Naive thymus-derived CD8-positive, alpha-beta T cell (primary cell): ENCODE data around the gene AHCY. TPM values are rescaled to one million over a fixed set of nuclear protein-coding genes. Genes with fewer than 3 reads are reported as not detected.
A peak's percentile ranks its signal among the peaks of the same experiment; 100 is the strongest.
"Not testable (repeated sequence)": the region's sequence is repeated elsewhere in the genome, so short reads cannot be mapped to it uniquely, and the experiment has no call there.

Source experiments
- ATAC-seq, 2 donors: fragments of 150-1000 bp; cut with Tn5 transposase in 1 of 2; sonication (Bioruptor Pico), chemical (Tn5 transposase) in 1 of 2; 1 replicate in 1 of 2; 2 replicates in 1 of 2; pipeline ENCODE4 v1.10.0; 2021; ENCODE audit warnings: mild to moderate bottlenecking in 2 of 2, moderate library complexity in 2 of 2
- POLR2A ChIA-PET: fragments of 350-600 bp; sonication (Branson Sonifier 250); formaldehyde crosslinking; loops from one replicate; lab custom pipeline; 2021; ENCODE audit warnings: antibody characterized with exemption; lab: Charles Lee
- DNase-seq, 10 donors: peaks; one replicate each; pipeline versions ENCODE4 v3.0.0 to v3.0.0-alpha.2; 2020 to 2022
- H3K27ac Mint-ChIP-seq, 10 donors: one replicate each; pipeline ENCODE4 v1.8.0; 2020 to 2022; ENCODE audit warnings: mild to moderate bottlenecking in 10 of 10, mixed read lengths in 10 of 10, moderate library complexity in 4 of 10, inconsistent platforms in 1 of 10
- H3K27me3 Mint-ChIP-seq, 5 donors: one replicate each; pipeline ENCODE4 v1.8.0; 2021 to 2022; ENCODE audit warnings: mixed read lengths in 5 of 5
- H3K36me3 Mint-ChIP-seq, 3 donors: one replicate each; pipeline ENCODE4 v1.8.0; 2020 to 2022; ENCODE audit warnings: mixed read lengths in 3 of 3, mild to moderate bottlenecking in 2 of 3, inconsistent platforms in 1 of 3
- H3K4me1 Mint-ChIP-seq, 4 donors: one replicate each; pipeline ENCODE4 v1.8.0; 2021 to 2022; ENCODE audit warnings: mixed read lengths in 4 of 4
- H3K4me3 Mint-ChIP-seq, 10 donors: one replicate each; pipeline ENCODE4 v1.8.0; 2020 to 2022; ENCODE audit warnings: mild to moderate bottlenecking in 10 of 10, mixed read lengths in 10 of 10, moderate library complexity in 6 of 10, inconsistent platforms in 1 of 10
- H3K9me3 Mint-ChIP-seq, 9 donors: one replicate each; pipeline ENCODE4 v1.8.0; 2020 to 2022; ENCODE audit warnings: mixed read lengths in 9 of 9, mild to moderate bottlenecking in 3 of 9, inconsistent platforms in 1 of 9, moderate library complexity in 1 of 9
- polyA plus RNA-seq, 3 donors: library from polyadenylated mRNA; unstranded; fragments of 300-500 nt; fragmentation: Illumina TruSeq; gene quantifications; one replicate each; pipeline ENCODE4 v1.2.3, GENCODE V29; 2021
- total RNA-seq, 8 experiments: library from RNA in 2 of 8; stranded (reverse) in 2 of 8; gene quantifications; one replicate each; pipeline ENCODE4 v1.2.3 and lab custom pipeline; 2021 to 2026

AHCY gene
- total and polyA plus RNA-seq, 5 experiments from 2014 or later: 26.8 to 40.8 (median 30.5) TPM

DNA sequence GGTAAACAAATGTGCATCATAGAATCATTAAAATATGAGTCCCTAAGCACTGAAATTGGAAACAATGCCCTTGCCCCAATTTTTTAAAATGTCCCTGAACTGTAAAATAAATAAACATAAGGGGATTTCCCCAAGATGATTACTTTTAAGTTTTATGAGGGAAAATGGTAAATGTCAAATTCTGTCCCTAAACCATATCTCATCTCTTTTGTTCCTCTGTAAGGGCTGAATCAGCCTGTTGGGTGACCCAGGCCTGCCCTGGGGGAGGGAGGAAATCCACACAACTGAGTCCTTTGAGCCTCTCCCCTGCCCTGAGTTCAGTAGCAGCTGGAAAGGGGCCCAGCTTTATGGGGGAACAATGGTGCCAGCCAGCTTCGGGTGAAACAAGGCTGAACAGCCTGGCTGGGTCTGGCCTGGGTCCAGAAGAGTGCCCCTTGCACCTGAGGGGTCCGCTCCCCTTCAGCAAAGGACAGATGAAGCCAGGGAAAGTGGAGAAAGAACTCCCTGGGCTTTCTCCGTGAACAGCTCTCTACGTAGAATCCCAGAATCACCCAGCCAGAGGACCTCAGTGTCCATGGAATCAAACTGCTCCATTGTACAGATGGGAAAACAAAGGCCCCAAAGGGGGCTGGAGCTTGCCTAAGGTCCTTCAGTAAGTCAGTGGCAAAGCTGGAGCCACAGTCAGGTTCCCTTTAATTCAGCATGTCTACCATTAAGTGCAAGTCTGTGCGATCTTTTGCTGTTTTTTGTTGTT is 31.7 kb upstream of the AHCY start:
- H3K36me3 Mint-ChIP-seq: no peaks in the 10 kb centered on the region
- ATAC-seq (no peak), DNase-seq (no peak)
- POLR2A ChIA-PET: no interaction called here
- no peak overlapping the region for H3K4me3 Mint-ChIP-seq
- peaks cover 0 to 16% (median 0%) of the 10 kb centered on the region in 4 donors for H3K4me1 Mint-ChIP-seq
- H3K27ac Mint-ChIP-seq: peak overlapping the region in 2 of 10 donors; percentile 69 to 74
- H3K9me3 Mint-ChIP-seq: no peaks in the 10 kb centered on the region
- no peaks in the 10 kb centered on the region for H3K27me3 Mint-ChIP-seq

DNA sequence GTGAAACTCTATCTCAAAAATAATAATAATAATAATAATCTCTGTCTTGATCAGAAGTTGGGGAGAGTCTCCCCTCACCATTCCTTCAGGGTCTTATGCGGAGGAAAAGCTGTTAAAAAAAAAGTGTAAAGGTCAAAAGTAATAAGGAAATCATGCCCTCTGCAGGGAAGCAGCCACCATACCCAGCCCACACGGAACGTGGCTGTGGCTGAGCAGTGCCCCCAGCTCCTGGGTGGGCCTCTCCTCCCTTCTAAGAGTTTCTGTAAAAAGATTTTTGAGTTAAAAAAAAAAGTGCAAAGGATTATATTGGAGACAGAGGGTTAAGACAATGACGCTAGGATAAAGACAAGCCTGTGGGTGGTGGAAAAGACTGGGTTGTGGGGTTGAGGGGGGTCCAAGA is 30.6 kb upstream of the AHCY start:
- Mint-ChIP-seq H3K4me1 (peaks cover 0 to 16% (median 0%) of the 10 kb centered on the region in 4 donors), H3K9me3 (no peaks in the 10 kb centered on the region), H3K27me3 (no peaks in the 10 kb centered on the region), H3K36me3 (no peaks in the 10 kb centered on the region), H3K4me3 (no peak overlapping the region), H3K27ac (no peak overlapping the region)
- ATAC-seq (no peak), DNase-seq (no peak)
- POLR2A ChIA-PET: no interaction called here

DNA sequence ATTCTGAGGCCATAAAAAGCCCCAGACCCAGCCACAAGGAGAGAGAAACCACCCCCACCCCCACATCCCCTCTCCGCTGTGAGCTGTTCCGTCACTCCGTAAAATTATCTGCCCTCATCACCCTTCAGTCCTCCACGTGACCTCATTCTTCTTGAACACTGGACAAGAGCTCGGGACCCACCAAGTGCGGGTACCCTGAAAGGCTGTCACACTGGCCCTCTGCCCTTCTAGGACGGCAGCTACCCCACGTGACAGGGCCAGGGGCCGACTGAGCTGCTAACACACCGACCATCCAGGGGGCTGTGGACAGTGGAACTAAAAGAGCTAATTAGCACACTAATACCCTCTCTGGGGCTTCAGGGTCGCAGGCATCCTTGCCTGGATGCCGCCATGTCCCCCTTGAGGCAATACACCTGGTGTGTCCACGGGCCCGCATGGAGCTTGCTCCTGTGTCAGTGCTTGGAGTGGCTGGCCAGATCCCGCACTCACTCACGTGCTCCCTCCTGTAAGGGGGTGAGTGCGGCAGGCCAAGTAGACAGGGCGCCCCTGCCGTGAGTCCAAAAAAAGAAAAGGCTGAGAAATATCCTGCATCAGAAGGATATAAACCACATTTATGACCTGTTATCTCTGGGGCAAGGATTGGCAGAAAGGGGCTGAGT is 29.2 kb upstream of the AHCY start:
- Mint-ChIP-seq H3K27ac (no peak overlapping the region), H3K4me1 (peaks cover 0 to 8% (median 0%) of the 10 kb centered on the region in 4 donors), H3K9me3 (no peaks in the 10 kb centered on the region), H3K36me3 (no peaks in the 10 kb centered on the region), H3K27me3 (no peaks in the 10 kb centered on the region), H3K4me3 (no peak overlapping the region)
- ATAC-seq (no peak), DNase-seq (no peak)
- POLR2A ChIA-PET: no interaction called here

DNA sequence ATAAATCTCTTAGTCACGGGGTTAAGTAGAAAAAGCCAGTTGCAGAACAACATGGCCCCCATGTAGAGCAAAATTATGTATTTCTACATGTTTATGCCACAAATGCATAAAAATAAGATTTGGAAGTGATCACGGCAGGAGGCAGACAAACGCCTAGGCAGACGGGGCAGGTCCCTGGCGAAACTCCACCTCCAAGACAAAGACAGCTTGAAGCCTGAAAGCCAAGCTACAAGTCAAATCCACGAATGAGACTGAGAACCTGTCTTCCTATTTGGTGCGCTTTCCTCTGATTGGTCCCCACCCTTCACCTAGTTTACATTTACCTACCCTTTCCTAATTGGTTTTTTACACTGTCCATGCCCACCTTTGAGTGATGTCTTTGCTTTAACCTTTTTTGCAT is 28.7 kb upstream of the AHCY start:
- POLR2A ChIA-PET: no interaction called here
- no peak overlapping the region for H3K27ac Mint-ChIP-seq
- no peaks in the 10 kb centered on the region for H3K36me3 Mint-ChIP-seq
- no peak for ATAC-seq
- no peak overlapping the region for H3K4me3 Mint-ChIP-seq
- DNase-seq: no peak
- H3K9me3 Mint-ChIP-seq: no peaks in the 10 kb centered on the region
- H3K4me1 Mint-ChIP-seq: peaks cover 0 to 7% (median 0%) of the 10 kb centered on the region in 4 donors
- no peaks in the 10 kb centered on the region for H3K27me3 Mint-ChIP-seq

DNA sequence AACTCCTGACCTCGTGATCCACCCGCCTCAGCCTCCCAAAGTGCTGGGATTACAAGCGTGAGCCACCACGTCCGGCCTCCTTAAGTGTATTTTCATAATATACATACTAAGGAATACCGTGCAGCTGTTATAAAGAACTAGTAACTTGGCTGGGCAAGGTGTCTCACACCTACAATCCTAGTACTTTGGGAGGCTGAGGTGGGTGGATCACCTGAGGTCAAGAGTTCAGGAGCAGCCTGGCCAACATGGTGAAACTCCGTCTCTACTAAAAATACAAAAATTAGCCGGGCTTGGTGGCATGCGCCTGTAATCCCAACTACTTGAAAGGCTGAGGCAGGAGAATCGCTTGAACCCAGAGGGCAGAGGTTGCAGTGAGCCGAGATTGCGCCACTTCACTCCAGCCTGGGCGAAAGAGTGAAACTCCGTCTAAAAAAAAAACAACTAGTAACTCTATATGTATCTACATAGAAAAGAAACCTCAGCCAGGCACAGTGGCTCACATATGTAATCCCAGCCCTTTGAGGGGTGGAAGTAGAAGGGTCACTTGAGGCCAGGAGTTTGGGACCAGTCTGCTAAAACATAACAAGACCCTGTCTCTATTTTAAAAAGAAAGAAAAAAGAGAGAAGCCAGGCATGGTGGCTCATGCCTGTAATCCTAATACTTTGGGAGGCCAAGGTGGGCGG is 27.8 kb upstream of the AHCY start:
- H3K27ac Mint-ChIP-seq: not testable (repeated sequence)

DNA sequence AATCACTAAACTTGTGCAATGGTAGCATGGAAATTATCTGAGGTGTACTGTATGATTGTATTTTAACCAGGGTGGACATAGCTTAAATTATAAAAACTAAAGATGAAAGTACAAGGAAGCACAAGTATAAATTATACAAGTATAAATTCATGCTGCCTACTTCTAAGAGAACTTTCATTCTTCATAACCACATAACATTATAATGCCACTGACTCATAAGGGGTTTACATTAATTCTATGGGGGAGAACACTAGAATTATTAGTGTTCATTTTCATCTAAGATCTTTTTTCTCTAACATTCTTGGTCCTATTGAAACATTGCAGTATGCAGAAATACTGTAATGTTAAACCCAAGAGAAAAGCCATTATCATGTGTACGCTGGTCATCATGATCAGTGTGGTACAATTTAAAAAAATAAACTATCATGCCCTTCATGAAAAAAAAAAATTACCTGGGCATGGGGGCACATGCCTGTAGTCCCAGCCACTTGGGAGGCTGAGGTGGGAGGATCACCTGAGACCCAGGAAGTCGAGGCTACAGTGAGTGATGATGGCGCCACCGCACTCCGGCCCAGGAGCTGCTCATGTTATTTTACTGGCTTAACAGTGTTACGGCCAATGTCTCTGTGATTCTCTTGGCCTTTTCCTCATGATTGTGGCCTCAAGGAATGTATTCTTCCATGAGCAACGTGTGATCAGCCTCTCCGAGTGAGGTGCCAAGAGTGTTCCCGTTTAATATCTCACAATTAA is 25.9 kb upstream of the AHCY start:
- Mint-ChIP-seq H3K4me3 (no peak overlapping the region), H3K27me3 (peaks cover 2 to 10% (median 9%) of the 10 kb centered on the region in 5 donors), H3K9me3 (no peaks in the 10 kb centered on the region), H3K4me1 (peaks cover 0 to 6% (median 0%) of the 10 kb centered on the region in 4 donors), H3K27ac (no peak overlapping the region), H3K36me3 (no peaks in the 10 kb centered on the region)
- POLR2A ChIA-PET: no interaction called here
- ATAC-seq (no peak), DNase-seq (no peak)

More for the DNA sequence above, 27.8 kb upstream of the AHCY start:
- H3K36me3 Mint-ChIP-seq, ATAC-seq, DNase-seq, H3K9me3 Mint-ChIP-seq, H3K27me3 Mint-ChIP-seq, H3K4me3 Mint-ChIP-seq, POLR2A ChIA-PET, H3K4me1 Mint-ChIP-seq: not testable (repeated sequence)

DNA sequence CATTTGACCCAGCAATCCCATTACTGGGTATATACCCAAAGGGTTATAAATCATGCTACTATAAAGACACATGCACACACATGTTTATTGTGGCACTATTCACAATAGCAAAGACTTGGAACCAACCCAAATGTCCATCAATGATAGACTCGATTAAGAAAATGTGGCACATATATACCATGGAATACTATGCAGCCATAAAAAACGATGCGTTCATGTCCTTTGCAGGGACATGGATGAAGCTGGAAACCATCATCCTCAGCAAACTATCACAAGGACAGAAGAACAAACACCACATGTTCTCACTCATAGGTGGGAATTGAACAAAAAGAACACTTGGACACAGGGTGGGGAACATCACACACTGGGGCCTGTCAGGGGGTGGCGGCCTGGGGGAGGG is 25.1 kb upstream of the AHCY start:
- POLR2A ChIA-PET, H3K27ac Mint-ChIP-seq, H3K9me3 Mint-ChIP-seq, H3K4me3 Mint-ChIP-seq, ATAC-seq, H3K4me1 Mint-ChIP-seq, DNase-seq, H3K36me3 Mint-ChIP-seq: not testable (repeated sequence)
- H3K27me3 Mint-ChIP-seq: peaks cover 2 to 10% (median 9%) of the 10 kb centered on the region in 5 donors

DNA sequence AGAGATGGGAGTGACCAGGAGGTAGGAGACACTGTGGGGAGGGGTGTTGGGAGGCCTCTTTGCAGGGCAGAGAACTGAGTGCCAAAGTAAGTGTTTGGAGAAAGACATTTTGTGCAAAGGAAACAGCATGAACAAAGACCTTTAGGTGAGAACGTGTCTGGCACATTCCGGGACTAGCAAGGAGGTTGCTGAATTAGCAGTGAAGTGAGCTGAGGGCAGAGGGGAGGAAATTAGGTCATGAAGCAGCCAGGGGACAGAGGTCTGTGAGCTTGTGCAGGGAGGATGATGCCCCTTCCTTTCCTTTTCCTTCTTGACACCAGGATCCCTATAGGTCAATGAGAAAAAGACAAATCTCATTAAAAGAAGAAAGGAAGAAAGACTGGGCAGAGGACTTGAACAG is 21.4 kb upstream of the AHCY start:
- peaks cover 0 to 6% (median 0%) of the 10 kb centered on the region in 4 donors for H3K4me1 Mint-ChIP-seq
- POLR2A ChIA-PET: no interaction called here
- peak overlapping the region in 1 of 10 donors; percentile 29 for H3K4me3 Mint-ChIP-seq
- H3K9me3 Mint-ChIP-seq: no peaks in the 10 kb centered on the region
- H3K27me3 Mint-ChIP-seq: peaks cover 3 to 10% (median 9%) of the 10 kb centered on the region in 5 donors
- no peak for ATAC-seq
- DNase-seq: no peak
- H3K36me3 Mint-ChIP-seq: no peaks in the 10 kb centered on the region
- H3K27ac Mint-ChIP-seq: peak overlapping the region in 5 of 10 donors; percentile 1 to 76 (median 17)

DNA sequence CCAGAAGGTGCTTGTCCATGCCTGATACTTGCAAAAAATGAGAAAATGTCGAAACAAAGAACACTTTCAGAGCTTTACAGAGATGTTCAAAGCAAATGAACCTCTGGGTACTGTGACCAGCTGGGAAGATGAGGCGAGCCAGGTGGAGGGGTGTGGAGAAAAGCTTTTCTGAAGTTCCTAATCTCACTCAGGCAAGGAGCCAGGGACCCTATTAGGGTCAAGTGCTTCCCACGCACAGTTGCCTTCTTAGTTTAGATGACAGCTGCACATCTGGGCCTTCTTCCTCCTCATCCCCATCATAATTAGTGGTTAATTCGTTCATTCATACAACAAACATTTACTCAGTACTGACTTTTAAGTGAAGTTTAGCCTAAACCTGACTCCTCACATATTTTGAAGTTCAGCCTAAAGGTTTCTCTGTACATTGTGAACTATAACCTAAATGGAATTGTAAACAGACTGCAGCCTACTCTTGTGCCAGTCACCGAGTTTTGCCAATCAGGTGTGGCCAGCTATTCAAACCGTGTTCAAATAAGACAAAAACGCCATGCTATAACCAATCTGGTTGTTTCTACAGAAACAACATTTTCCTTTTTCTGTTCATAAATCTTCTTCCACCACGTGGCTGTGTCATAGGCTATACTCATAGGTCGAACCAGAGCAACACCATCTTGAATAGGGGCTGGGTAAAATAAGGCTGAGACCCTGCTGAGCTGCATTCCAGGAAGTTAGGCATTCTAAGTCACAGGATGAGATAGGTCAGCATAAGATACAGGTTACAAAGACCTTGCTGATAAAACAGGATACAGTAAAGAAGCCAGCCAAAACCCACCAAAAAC is 19.3 kb upstream of the AHCY start:
- peak overlapping the region in 1 of 10 donors; percentile 72 for H3K27ac Mint-ChIP-seq
- no peak for ATAC-seq
- H3K4me1 Mint-ChIP-seq: peaks cover 0 to 6% (median 0%) of the 10 kb centered on the region in 4 donors
- H3K9me3 Mint-ChIP-seq: no peaks in the 10 kb centered on the region
- no peak overlapping the region for H3K4me3 Mint-ChIP-seq
- no peak for DNase-seq
- peaks cover 3 to 10% (median 9%) of the 10 kb centered on the region in 5 donors for H3K27me3 Mint-ChIP-seq
- H3K36me3 Mint-ChIP-seq: no peaks in the 10 kb centered on the region
- POLR2A ChIA-PET: no interaction called here

DNA sequence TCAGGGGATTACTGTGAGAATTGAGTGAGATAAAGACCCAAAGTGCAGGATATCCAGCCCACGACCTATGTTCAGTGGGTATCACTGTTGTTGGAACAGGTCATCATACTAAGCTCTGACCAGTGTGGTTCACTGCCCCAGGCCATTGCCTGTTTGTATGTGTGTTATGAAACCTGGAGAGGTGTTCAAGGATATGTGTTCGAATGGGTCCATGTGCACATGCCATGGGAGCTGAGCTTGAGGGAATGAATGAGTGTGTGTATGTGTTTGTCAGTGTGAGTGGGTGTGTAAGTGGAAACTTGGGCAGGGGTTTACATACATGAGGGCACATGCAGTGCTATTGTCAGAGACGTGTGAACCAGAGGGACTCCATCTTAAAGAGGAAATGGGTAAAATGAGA is 17.7 kb upstream of the AHCY start:
- H3K27me3 Mint-ChIP-seq: peaks cover 3 to 9% (median 6%) of the 10 kb centered on the region in 5 donors
- POLR2A ChIA-PET: no interaction called here
- ATAC-seq (no peak), DNase-seq (no peak)
- no peak overlapping the region for H3K4me3 Mint-ChIP-seq
- H3K4me1 Mint-ChIP-seq: peaks cover 0 to 6% (median 0%) of the 10 kb centered on the region in 4 donors
- H3K36me3 Mint-ChIP-seq: no peaks in the 10 kb centered on the region
- H3K27ac Mint-ChIP-seq: no peak overlapping the region
- no peaks in the 10 kb centered on the region for H3K9me3 Mint-ChIP-seq

DNA sequence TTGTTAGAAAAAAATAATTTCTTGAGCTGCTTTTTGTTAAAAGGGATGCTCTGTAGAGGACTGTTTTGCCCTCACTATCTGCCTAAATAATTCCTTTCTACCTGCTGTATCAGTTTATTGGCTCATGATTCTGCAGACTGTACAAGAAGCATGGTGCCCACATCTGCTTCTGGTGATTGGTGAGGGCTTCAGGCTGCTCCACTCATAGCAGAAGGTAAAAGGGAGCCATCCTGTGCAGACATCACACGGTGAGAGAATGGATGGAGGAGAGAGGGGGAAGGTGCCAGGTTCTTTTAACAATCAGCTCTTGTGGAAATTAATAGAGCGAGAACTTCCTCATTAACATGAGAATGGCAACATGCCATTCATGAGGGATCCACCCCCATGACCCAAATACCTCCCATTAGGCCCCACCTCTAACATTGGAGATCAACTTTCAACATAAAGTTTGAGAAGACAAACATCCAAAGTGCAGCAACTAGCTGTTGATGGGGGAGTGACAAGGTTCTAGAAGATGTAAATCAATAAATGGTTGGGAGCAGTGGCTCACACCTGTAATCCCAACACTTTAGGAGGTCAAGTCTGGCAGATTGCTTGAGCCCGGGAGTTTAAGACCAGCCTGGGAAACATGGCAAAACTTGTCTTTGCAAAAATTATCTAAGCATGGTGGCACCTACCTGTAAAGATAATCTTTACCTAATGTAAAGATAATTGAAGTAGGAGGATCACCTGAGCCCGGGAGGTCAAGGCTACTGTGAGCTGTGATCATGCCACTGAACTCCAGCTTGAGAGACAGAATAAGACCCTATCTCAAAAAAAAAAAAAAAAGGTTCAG is 15.7 kb upstream of the AHCY start:
- Mint-ChIP-seq H3K4me3 (no peak overlapping the region), H3K9me3 (no peaks in the 10 kb centered on the region), H3K4me1 (no peaks in the 10 kb centered on the region), H3K36me3 (no peaks in the 10 kb centered on the region), H3K27me3 (peaks cover 0 to 5% (median 0%) of the 10 kb centered on the region in 5 donors), H3K27ac (no peak overlapping the region)
- DNase-seq: no peak
- ATAC-seq: no peak
- POLR2A ChIA-PET: no interaction called here
